GM20000 (cell line): Measurements from ENCODE around the gene PEX11G.

Source experiments
- DNase-seq: peaks from one replicate; pipeline ENCODE4 v3.0.0; 2012; ENCODE audit warnings: low spot score
- CTCF ChIP-seq: IDR thresholded peaks from 2 replicates; pipeline ENCODE4 v1.5.1; 2012; ENCODE audit warnings: mild to moderate bottlenecking, control low read depth; ENCODE audit errors: extremely low read depth, missing control alignments

The PEX11G gene

GRCh38 chr19:7529610-7530490, 41.0 kb upstream of the PEX11G start:
- DNase-seq, result no peak
- no peak for TF ChIP-seq CTCF

GRCh38 chr19:7529246-7529600, 40.4 kb upstream of the PEX11G start:
- no peak for DNase-seq
- no peak for TF ChIP-seq CTCF

- TF ChIP-seq CTCF, result no peak
- DNase-seq, result no peak
These were observed 39.8 kb upstream of the PEX11G start for GRCh38 chr19:7528522-7529245.

- no peak for DNase-seq
- TF ChIP-seq CTCF, result no peak
These were observed 39.3 kb upstream of the PEX11G start for GRCh38 chr19:7528192-7528519.

GRCh38 chr19:7527516-7528191, 38.8 kb upstream of the PEX11G start:
- DNase-seq, result no peak
- no peak for TF ChIP-seq CTCF

GRCh38 chr19:7526059-7526929, 37.5 kb upstream of the PEX11G start:
- TF ChIP-seq CTCF, result no peak
- DNase-seq, result no peak
